ENCODE results near the gene LZTS2.

DNA sequence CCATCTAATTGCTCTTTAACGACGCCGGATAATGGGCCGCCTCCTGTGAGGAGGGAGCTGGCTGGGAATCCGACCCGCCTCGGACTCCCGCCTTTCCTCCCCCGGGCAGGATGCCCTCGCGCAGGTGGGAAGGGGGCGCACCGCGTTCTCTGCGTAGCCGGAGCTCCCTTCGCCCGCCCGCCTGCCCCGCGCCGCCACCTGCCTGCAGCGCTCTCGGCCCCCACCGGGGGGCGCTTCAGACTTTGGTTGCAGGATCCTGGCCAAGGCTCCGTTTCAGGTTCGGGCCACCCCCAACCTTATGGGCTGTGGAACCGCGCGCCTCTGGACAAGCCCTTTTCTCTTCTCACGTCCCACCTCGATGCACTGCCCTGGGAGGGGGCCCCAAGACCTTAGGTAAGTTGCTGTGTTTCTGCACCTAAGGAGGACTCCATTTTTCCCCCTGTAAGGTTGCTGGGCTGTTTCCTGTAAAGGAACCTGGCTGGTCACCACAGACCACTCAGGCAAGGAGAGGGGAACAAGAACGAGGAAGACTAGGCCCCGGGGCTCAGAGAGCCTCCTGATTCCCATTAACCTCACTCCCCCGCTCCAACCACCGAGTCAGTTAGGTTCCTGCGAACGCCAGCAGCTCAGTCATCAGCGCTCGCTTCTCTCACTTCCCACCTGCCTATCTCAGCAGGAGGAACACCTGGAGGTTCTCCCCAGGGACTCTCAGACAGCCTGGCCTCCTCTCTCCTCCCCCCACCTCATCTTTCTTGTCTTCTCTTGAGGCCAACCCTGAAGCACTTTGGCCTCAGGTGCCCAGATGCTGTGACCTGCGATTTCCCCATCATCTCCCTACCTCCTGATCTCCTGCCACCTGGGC lies 50.8 kb downstream of the LZTS2 start:
- TF ChIP-seq, protein P1, sequence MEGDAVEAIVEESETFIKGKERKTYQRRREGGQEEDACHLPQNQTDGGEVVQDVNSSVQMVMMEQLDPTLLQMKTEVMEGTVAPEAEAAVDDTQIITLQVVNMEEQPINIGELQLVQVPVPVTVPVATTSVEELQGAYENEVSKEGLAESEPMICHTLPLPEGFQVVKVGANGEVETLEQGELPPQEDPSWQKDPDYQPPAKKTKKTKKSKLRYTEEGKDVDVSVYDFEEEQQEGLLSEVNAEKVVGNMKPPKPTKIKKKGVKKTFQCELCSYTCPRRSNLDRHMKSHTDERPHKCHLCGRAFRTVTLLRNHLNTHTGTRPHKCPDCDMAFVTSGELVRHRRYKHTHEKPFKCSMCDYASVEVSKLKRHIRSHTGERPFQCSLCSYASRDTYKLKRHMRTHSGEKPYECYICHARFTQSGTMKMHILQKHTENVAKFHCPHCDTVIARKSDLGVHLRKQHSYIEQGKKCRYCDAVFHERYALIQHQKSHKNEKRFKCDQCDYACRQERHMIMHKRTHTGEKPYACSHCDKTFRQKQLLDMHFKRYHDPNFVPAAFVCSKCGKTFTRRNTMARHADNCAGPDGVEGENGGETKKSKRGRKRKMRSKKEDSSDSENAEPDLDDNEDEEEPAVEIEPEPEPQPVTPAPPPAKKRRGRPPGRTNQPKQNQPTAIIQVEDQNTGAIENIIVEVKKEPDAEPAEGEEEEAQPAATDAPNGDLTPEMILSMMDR (IDR thresholded peaks at IDR 0.05; ENCODE audit: insufficient read depth, low read length), result peak; percentile 52
- TF ChIP-seq POLR2AphosphoS5 (IDR thresholded peaks at IDR 0.05; ENCODE audit: low read depth), result no peak
- TF ChIP-seq, protein P2, sequence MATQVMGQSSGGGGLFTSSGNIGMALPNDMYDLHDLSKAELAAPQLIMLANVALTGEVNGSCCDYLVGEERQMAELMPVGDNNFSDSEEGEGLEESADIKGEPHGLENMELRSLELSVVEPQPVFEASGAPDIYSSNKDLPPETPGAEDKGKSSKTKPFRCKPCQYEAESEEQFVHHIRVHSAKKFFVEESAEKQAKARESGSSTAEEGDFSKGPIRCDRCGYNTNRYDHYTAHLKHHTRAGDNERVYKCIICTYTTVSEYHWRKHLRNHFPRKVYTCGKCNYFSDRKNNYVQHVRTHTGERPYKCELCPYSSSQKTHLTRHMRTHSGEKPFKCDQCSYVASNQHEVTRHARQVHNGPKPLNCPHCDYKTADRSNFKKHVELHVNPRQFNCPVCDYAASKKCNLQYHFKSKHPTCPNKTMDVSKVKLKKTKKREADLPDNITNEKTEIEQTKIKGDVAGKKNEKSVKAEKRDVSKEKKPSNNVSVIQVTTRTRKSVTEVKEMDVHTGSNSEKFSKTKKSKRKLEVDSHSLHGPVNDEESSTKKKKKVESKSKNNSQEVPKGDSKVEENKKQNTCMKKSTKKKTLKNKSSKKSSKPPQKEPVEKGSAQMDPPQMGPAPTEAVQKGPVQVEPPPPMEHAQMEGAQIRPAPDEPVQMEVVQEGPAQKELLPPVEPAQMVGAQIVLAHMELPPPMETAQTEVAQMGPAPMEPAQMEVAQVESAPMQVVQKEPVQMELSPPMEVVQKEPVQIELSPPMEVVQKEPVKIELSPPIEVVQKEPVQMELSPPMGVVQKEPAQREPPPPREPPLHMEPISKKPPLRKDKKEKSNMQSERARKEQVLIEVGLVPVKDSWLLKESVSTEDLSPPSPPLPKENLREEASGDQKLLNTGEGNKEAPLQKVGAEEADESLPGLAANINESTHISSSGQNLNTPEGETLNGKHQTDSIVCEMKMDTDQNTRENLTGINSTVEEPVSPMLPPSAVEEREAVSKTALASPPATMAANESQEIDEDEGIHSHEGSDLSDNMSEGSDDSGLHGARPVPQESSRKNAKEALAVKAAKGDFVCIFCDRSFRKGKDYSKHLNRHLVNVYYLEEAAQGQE (IDR thresholded peaks at IDR 0.05; ENCODE audit: insufficient replicate concordance, low read depth), result no peak
